Fibroblast of skin of left biceps (primary cell): ENCODE measurements around the gene GNB1L.
"Not testable (repeated sequence)": the region's sequence is repeated elsewhere in the genome, so short reads cannot be mapped to it uniquely, and the experiment has no call there.

Source experiments
- DNase-seq, 2 experiments: peaks; one replicate each; pipeline ENCODE4 v3.0.0-alpha.2; 2013; ENCODE audit warnings: low read depth in 2 of 2

GNB1L gene

DNA sequence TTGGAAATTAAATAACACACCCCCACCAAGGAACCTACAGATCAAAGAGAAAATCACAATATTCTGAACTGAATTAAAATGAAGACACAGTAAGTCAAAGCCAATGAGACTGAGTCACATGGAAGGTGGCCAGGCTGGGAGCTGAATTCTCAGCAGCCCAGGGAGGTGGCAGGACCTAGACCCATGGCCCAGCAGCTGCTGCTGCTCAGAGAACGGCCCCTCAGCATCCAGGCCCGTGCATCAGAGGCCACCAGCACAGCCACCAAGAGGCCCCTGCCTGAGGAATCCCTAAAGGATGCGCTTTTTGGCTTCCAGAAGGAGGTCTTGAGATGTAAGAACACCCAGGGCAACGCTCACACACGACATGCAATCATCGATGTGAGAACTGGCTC is 59.1 kb downstream of the GNB1L start:
- DNase-seq: no peak

DNA sequence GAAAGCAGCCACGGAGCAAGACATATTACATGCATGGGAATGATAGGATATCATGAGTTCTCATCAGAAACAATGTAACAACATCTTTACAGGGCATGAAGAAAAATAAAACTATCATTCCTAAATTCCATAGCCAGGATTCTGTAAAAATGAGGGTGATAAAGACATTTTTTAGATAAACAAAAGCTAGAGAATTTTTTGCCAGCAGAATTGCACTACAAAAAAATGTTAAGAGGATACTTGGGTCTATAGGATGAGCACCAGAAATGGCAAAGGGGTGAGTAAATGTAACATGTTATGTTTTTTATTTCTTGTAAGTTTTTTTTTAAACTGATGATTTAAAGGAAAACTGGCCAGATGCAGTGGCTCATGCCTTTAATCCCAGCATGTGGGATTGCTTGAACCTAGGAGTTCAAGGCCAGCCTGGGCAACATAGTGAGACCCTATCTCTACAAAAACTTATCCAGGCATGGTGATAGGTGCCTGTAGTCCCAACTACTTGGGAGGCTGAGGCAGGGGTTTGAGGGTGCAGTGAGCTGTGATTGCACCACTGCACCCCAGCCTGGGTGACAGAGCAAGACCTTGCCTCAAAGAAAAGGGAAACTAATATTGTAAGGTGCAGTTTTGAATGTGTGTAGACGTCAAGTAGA is 60.9 kb downstream of the GNB1L start:
- no peak for DNase-seq

DNA sequence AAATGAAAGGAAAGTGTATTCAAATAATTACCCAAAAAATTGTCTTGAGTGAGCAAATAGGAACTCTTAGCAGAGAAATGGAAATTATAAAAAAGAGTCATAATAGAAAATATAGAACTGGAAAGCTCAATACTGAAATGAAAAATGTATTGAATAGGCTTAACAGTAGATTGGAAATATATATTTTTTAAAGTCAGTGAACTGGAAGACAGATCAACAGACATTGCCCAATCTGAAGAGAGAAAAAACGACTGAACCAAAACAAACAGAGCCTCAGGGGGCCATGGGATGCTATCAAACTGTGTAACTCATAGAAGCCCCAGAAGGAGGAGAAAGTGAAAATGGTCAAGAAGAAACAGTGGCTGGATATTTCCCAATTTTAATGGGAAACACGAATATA is 61.5 kb downstream of the GNB1L start:
- DNase-seq: no peak

DNA sequence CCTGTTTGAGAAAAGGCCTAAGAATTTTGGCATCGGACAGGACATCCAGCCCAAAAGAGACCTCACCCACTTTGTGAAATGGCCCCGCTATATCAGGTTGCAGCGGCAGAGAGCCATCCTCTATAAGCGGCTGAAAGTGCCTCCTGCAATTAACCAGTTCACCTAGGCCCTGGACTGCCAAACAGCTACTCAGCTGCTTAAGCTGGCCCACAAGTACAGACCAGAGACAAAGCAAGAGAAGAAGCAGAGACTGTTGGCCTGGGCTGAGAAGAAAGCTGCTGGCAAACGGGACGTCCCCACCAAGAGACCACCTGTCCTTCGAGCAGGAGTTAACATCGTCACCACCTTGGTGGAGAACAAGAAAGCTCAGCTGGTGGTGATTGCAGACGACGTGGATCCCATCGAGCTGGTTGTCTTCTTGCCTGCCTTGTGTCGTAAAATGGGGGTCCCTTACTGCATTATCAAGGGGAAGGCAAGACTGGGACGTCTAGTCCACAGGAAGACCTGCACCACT is 62.2 kb downstream of the GNB1L start:
- DNase-seq: not testable (repeated sequence)

DNA sequence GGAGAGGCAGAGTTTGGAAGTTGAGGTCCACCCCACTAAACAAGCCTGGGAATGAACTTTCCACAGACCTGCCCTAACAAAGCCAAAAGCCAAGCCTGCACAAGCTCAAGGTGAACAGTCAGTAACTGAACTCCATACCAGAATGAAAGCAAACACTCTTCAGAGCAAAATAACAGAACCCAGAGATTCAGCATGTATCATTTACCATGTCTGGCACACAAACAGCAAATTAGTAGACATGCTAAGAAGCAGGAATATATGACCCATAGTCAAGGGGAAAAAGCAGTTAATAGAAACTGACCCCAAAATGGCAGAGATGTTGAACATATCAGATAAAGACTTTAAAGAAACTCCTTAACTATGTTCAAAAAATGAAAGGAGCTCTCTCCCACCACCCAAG is 62.8 kb downstream of the GNB1L start:
- no peak for DNase-seq

DNA sequence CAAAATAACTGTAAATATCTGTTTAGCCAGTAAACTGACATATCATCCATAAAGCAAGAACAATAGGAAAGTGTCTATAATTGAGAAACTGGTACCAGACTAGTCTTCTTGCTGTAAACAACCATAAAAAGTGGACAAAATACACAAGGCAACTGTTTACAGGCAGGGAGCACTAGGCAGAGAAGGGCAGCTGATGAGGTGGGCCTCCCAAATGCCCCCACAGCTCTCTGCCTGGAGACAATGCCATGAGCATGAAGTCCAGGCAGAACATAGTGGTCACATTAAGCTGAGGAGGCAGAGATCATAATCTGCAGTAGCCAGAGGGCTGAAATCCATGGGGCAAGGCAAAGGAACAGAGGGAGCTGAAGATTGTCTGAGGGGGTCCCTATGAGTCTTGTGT is 63.4 kb downstream of the GNB1L start:
- no peak for DNase-seq

DNA sequence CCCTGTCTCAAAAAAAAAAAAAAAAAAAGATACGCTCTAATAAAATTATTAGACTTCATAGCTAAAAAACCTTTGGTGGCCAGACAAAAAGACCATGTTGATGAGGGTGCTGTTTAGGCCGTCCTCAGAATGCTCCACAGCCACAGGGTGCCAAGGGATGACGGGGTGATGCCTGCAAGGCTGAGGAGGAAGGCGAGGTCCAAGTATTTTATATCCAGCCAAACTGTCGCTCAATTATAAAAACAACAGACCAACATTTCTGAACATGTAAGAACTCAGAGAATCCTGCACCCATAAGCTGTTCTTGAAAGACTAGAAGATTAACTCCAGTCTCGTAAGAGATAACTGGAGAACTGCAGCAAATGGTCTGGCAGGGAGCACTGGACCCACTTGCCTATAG is 64.8 kb downstream of the GNB1L start:
- no peak for DNase-seq

DNA sequence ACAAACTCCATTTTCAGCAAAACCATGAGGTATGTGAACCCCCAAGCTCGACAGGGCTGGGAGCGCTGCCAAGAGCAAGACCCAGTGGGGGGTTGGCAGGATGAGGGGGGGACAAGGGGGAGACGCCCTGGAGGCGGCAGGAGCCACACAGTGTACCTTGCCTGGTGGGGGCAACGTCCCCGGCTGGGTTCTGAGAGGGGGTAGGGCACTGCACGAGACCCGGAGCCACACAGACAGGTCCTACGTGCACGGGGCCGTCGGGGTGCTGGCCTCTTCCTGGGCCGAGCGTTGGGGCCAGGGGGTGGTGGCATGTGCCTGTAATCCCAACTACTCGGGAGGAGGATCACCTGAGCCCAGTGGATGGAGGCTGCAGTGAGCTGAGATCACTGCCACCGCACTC is 65.3 kb downstream of the GNB1L start:
- DNase-seq: no peak

DNA sequence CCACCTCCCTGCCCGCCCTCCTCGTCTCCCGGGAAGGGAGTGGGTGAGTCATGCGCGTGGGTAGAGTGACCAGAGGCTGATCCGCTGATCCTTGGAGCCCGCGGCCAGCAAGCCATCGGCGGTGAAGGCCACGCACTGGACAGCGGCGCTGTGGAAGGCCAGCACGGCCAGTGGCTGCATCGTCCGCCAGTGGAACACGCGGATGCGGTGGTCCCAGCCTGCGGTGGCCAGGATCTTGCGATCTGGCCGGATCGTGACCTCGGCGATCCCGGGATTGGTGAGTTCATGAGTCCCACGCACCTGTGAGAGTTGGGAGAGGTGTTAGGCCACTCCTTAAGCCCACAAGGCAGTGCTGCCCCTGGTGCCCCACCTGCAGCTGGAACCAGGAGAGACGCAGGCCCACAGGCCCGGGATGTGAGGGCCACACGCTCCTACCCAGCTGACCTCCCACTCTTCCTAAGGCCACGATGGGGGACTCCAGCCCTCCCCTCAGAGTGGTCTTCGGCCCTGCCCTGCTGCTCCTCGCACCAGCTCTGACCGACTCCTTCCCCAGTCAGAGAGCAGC is 65.9 kb downstream of the GNB1L start:
- no peak for DNase-seq

DNA sequence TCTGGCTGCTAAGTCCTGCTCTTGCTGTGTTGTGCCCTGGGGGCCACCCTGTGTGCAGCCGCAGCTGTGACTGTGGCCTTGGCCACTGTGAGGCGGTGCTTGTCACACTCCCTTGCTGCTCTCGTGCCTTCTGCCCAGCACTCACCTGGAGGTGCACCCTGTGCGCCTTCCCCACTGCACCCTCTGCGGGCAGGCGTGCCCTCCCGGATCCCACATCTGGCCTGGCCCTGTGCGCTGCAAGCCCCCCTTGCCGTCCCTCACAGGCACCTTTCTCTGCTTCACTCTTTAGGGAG is 66.9 kb downstream of the GNB1L start:
- DNase-seq: no peak

DNA sequence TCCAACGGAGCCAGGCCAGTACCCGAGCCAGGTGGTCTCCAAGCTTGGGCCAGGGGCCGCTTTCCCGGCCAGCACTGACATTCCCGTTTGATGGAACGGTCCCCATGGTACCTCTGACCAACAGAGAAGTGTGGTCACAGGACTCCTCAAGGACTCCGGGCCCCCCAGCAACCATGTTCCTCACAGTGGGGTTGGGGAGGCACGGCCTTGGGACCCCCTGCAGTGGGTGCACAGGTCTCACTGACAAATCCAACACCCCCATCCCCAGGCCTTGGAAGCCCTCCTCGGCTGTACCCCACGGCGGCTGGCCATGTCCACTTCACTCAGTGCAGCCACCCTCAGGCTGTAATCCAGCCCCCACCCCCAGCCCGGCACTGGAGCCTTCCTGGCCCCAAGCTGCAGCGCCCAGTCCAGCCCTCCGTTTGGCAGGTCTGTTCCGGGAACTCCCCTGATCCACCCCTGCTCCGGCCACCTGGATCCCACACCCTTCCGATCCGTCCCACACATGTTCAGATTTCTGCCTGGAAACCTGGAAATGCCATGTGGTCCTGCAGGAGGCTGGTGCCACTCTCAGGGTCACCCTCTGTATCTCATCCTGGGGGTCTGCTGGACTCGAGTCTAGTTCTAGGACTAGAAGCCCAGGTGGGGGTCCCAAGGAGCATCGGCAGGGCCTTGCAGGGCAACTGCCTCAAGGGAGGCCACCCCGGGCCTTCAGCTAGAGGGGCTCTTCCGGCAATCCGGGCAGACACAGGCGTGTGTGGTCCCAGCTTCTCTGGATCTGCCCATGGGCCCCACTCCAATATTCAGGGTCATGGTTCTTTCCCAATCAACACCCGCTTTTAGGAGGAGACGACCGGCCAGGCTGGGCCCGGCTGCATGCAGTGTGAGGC is 67.5 kb downstream of the GNB1L start:
- no peak for DNase-seq

DNA sequence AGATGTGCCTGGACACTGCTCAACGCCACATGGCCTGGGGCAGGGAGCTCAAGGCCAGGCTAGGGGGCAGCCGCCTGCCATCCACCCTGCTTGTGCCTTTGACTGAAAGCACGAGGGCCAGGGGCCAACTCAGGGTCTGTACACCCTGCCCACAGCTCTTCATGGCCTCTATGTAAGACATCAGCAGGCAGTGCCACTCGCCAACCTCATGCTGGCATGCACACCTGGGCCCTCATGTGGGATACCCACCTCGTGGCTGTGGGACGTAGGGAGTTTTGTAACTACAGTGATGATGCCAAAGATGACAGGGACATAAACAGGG is 68.4 kb downstream of the GNB1L start:
- DNase-seq: no peak

DNA sequence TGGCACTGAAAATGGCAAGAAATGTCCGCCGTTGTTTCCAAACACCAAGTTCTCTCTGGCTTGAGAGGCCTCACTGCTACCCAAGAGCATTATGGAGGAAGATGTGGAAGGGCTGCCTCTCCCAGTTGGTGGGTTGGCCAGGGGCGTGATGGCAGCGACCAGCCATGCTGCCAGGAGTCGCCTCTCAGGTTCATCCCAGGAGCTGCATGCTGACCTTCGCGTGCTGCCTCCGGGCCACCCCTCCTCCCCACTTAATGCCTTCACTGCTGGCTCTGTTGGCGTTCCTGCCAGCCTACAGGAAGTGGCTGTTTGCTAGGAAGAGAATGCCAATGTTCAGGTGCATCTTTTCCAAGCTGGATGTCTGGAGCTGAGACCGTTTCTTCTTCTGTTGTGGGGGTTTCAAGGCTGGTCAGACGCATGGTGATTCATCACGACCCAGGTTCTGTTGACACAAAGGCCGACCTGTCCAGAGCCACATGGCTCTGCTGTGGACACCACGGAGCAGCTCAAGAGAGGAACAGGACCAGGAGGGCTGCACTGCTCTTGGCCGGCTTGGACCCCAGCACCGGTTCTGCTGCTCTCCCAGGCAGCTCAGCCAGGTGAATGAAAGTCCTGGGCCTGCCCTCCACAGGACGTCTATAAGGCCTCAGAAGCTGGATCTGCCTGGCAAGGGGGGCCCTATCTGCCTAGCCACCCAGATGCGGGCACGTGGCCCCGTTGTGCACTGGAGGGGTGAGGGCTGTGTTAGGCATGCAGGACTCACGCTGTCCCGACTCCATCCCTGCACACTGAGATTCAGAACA is 69.0 kb downstream of the GNB1L start:
- no peak for DNase-seq

DNA sequence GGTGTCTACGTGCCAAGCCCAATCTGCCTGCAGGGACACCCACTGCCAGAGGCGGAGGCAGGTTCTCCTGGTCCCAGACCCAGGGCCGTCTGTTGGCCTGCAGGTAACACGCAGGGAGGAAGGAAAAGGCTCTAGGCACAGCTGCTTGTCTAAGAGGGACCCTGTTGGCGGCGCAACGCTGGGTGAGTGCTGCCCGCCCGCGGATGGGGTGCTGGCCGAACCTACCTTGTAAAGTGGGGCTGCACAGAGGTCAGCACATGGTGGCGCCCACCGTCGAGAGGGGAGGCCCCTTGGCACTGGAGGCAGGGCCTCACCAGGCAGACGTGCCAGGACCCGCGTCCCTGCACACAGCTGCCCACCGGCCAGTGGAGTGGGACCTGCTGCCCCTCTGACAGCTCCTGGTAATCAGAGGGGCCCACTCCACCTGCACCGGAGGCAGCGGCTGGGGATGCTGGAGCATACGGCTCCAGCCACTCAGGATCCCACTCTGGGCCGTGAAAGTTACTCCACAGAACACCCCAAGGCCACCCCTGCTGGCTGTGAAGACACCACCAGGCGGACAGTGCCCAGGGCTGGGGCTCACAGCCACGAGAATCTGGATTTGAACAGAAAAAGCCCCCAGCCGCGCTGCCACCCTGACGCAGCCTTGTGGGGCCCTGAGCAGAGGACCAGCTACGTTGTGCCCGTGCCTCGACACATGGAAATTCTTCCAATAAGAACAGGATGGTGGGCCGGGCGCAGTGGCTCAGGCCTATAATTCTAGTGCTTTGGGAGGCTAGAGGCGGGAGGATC is 70.1 kb downstream of the GNB1L start:
- no peak for DNase-seq

DNA sequence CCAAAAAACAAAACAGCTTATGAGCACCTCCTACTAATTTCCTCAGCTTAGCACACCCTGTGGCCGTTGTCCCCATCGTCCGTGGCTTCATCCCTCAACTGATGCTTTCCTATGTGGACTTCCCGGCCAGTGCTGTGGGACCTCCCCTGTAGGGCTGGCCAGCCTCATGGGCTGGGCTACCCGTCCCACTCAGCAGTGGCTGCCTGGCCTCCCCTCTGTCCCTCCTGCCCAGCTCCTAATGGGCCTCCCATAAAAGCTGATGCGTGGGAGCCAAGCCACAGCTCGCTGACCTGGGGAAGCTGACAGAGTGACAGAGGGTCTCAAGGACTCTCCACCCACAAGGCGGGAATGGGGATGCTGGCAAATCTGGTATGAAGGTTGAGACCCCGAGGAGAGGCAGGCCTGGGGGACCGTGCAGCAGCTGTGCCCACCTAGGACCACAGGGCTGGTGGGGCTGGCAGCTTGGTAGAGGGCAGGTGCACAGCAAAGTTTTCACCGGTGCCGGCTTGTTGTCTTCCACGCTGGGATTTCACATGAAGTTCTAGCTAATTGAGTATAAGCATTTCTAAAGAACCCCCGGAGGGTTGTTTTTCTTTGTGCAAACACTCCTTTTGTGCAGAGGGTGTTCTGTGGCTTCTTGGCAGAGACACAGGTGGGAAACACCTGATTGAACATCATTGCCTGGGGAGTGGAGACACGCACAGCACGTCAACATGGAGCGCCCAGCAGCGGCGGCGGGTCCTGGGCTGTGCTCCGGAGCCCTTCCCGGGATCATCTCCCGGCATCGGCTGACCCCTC is 70.9 kb downstream of the GNB1L start:
- no peak for DNase-seq

DNA sequence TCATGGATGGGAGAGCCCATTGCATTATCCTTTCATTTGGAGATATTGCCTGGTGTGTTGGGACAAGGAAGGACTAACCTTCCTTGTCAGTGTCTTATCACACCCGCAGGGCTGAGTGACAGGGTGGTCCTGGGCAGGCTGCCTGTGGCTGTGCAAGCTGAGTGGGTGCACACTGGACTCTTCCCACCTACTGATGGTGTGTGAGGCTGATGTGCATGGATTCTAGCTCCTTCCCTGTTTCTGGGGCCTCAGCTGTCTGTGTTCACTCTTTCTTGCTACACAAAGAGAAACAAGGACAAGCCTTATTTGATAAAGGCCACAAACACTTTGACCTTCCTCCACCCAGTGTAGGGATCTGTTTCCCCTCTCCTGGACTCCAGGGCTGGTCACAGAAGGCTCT is 72.1 kb downstream of the GNB1L start:
- DNase-seq: no peak

DNA sequence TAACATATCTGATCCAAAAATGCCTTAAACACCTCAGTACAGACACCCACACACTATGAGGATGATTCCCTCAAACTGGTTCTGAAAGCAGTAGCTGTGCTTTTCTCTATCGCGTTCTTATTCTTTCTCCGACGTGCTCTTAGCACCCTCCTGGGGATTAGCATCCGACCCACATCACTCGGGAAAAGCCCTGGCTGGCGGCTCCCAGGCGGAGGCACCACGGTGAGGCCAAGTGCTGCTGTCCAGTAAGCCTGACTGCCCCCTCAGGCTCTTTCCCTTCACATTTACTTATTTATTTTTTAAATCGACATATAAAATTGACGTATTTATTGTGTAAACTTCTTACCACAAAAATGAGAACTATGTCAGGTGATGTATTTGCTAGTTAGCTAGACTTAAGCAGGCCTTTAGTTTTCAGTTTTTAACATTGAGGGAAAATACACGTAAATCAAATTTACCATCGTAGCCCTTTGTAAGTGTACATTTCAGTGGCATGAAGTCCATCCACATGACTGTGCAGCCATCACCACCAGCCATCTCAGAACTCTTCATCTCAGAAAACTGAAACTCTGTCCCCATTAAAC is 74.9 kb downstream of the GNB1L start:
- DNase-seq: no peak

DNA sequence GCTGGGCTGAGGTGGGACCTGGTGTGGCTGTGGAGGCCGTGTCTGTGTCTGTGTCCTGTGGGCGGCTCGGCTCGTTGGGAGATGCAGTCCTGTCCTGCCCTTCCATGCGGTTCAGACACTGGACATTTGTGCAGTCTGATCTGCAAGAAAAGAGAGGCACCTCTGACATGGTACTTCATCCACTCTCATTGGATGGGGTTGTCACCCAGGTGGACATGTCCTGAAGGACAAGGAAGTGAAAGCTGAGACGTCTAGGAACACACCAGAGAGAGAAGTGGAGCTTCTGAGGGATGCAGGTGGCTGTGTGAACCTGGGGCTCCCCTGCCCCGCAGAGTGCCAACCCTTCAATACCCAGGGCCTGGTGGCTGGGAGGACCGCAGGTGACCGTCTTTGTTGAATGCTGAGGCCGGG is 75.7 kb downstream of the GNB1L start:
- DNase-seq: no peak

DNA sequence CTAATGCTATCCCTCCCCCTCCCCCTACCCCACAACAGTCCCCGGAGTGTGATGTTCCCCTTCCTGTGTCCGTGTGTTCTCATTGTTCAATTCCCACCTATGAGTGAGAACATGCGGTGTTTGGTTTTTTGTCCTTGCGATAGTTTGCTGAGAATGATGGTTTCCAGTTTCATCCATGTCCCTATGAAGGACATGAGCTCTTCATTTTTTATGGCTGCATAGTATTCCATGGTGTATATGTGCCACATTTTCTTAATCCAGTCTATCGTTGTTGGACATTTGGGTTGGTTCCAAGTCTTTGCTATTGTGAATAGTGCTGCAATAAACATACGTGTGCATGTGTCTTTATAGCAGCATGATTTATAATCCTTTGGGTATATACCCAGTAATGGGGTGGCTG is 77.5 kb downstream of the GNB1L start:
- DNase-seq: not testable (repeated sequence)

DNA sequence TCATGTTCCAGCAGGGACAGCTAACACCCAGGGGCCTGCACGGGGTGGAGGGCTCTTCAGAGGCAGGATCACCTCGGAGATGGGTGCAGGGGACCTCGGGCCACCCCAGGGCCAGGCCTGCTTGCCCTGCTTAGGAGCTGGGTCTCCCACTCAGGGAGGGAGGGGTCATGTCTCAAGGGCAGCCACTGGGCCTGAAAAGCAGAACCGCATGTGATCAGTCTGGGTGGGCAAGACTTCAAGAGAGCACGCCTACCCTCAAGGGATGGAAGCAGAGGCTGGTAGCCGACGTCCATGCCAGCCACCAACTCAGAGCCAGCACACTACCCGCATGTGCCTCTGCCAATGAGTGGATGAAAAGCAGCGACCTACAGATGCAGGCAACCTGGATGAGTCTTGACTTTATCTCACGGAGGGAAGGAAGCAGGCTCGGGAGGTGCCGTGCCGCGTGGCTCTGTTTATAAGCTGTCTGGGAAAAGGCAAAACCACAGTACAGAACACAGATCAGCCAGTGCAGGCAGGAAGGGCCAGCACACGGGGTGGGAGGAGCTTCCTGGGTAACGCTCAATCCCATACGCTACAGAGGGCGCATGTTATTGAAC is 78.1 kb downstream of the GNB1L start:
- no peak for DNase-seq
